SK-N-SH (cell line): Measurements from ENCODE around the gene SSBP2. TPM values are rescaled to one million over a fixed set of nuclear protein-coding genes. Genes with fewer than 3 reads are reported as not detected.

ENCODE experiments used
- CTCF ChIA-PET: fragments of 300-600, 350-600 bp; formaldehyde crosslinking; extraction: SDS; loops from one replicate; lab custom pipeline; 2021; lab: Yijun Ruan, JAX
- POLR2A ChIA-PET: fragments of 350-600 bp; sonication (Branson Sonifier 250); formaldehyde crosslinking; extraction: SDS; loops from one replicate; lab custom pipeline; 2020; ENCODE audit warnings: antibody characterized with exemption, inconsistent platforms; lab: Yijun Ruan, JAX
- DNase-seq: peaks from one replicate; pipeline ENCODE4 v3.0.0; 2012
- H2AFZ ChIP-seq: fragments of 200-600 bp; sonication (generic); 2 replicates; pipeline ENCODE4 v1.8.1; 2016; ENCODE audit warnings: antibody characterized with exemption, mild to moderate bottlenecking, low read depth
- H3F3A ChIP-seq: fragments of 200-600 bp; sonication (generic); replicated peaks from 2 replicates; pipeline ENCODE3; 2016; ENCODE audit warnings: antibody characterized with exemption, mild to moderate bottlenecking; ENCODE audit not compliant: insufficient read depth
- H3K27ac ChIP-seq, 2 experiments: fragments of 200-500 bp in 1 of 2; fragments of 200-600 bp in 1 of 2; sonication (Bioruptor generic) in 1 of 2; sonication (generic), shearing (Covaris generic) in 1 of 2; 2 replicates each; pipeline versions ENCODE4 v1.5.1 to v1.6.1; 2014 to 2016; ENCODE audit warnings: low read depth in 2 of 2, inconsistent platforms in 1 of 2, low read length in 1 of 2, mild to moderate bottlenecking in 1 of 2, mixed read lengths in 1 of 2
- H3K27me3 ChIP-seq: fragments of 200-600 bp; sonication (generic), shearing (Covaris generic); 2 replicates; pipeline ENCODE4 v1.6.1; 2016; ENCODE audit warnings: mixed run types; ENCODE audit not compliant: insufficient read depth
- H3K36me3 ChIP-seq, 2 experiments: fragments of 200-500 bp in 1 of 2; fragments of 200-600 bp in 1 of 2; sonication (Bioruptor generic) in 1 of 2; sonication (generic) in 1 of 2; replicated peaks in 1 of 2; 2 replicates each; pipeline versions ENCODE3 to v1.5.1; 2014 to 2016; ENCODE audit warnings: low read length in 1 of 2, mild to moderate bottlenecking in 1 of 2; ENCODE audit not compliant: insufficient read depth in 2 of 2, control insufficient read depth in 1 of 2
- H3K4me1 ChIP-seq, 2 experiments: fragments of 200-500 bp in 1 of 2; fragments of 200-600 bp in 1 of 2; sonication (Bioruptor generic) in 1 of 2; sonication (generic), shearing (Covaris generic) in 1 of 2; 2 replicates each; pipeline versions ENCODE4 v1.5.1 to v1.6.1; 2014 to 2016; ENCODE audit warnings: low read depth in 1 of 2, low read length in 1 of 2, mixed run types in 1 of 2; ENCODE audit not compliant: insufficient read depth in 2 of 2, control insufficient read depth in 1 of 2
- H3K4me2 ChIP-seq: fragments of 200-600 bp; sonication (generic), shearing (Covaris generic); 2 replicates; pipeline ENCODE4 v1.6.1; 2017; ENCODE audit warnings: mixed run types
- H3K4me3 ChIP-seq, 2 experiments: fragments of 200-500 bp in 1 of 2; fragments of 200-600 bp in 1 of 2; sonication (Bioruptor generic) in 1 of 2; sonication (generic), shearing (Covaris generic) in 1 of 2; 2 replicates each; pipeline versions ENCODE4 v1.5.1 to v1.8.1; 2014 to 2016; ENCODE audit warnings: low read depth in 2 of 2, inconsistent platforms in 1 of 2, low read length in 1 of 2, mild to moderate bottlenecking in 1 of 2, mixed read lengths in 1 of 2, moderate library complexity in 1 of 2
- H3K79me2 ChIP-seq: fragments of 200-600 bp; sonication (generic); 2 replicates; pipeline ENCODE4 v1.8.1; 2017; ENCODE audit warnings: mild to moderate bottlenecking; ENCODE audit not compliant: insufficient read depth
- H3K9ac ChIP-seq: fragments of 200-600 bp; sonication (generic); 2 replicates; pipeline ENCODE4 v1.6.1; 2017; ENCODE audit warnings: mixed run types
- H3K9me2 ChIP-seq: fragments of 200-600 bp; sonication (generic); 2 replicates; pipeline ENCODE4 v1.6.1; 2017; ENCODE audit warnings: mixed run types
- H3K9me3 ChIP-seq: fragments of 200-600 bp; sonication (generic); 2 replicates; pipeline ENCODE4 v1.6.1; 2017; ENCODE audit warnings: mixed run types, mild to moderate bottlenecking, moderate library complexity
- H4K20me1 ChIP-seq: fragments of 200-600 bp; sonication (generic); 2 replicates; pipeline ENCODE4 v1.6.1; 2017; ENCODE audit warnings: mild to moderate bottlenecking, mixed run types; ENCODE audit not compliant: insufficient read depth
- FOSL2 ChIP-seq: IDR thresholded peaks from 2 replicates; pipeline ENCODE4 v1.4.0; 2012; ENCODE audit warnings: low read depth, mild to moderate bottlenecking, moderate library complexity, borderline replicate concordance
- FOXJ3 ChIP-seq: sonication (generic); formaldehyde crosslinking; IDR thresholded peaks from 2 replicates; pipeline ENCODE4 v1.5.1; 2020; ENCODE audit warnings: mild to moderate bottlenecking, missing genetic modification reagents
- GABPA ChIP-seq: IDR thresholded peaks from 2 replicates; pipeline ENCODE4 v1.4.0; 2012; ENCODE audit warnings: low read depth, mild to moderate bottlenecking
- POLR2AphosphoS5 ChIP-seq: IDR thresholded peaks from 2 replicates; pipeline ENCODE4 v1.6.1; 2012; ENCODE audit warnings: low read depth, low read length
- RAD21 ChIP-seq: IDR thresholded peaks from 2 replicates; pipeline ENCODE4 v1.6.1; 2012; ENCODE audit warnings: mild to moderate bottlenecking, low read length
- TCF12 ChIP-seq: IDR thresholded peaks from 2 replicates; pipeline ENCODE4 v1.4.0; 2012
- WGBS: methylation state at CpG from one replicate; pipeline ENCODE4 v1.1.6; 2017; ENCODE audit warnings: low lambda C conversion rate; 5-methylcytosine and 5-hydroxymethylcytosine counted together
- polyA plus RNA-seq, 3 experiments: library from polyadenylated mRNA; depleted of rRNA; stranded (reverse); fragments of >200 nt; gene quantifications; 2 replicates each; pipeline ENCODE4 v1.2.3, GENCODE V29; 2012
- TF ChIP-seq, protein P1 (sequence below): IDR thresholded peaks from 2 replicates; pipeline ENCODE4 v1.4.0; 2012; ENCODE audit warnings: low read depth, borderline replicate concordance
- TF ChIP-seq, protein P2 (sequence below): IDR thresholded peaks from 2 replicates; pipeline ENCODE4 v1.6.1; 2012; ENCODE audit warnings: mild to moderate bottlenecking, low read depth, low read length, moderate library complexity

SSBP2 gene
- polyA plus RNA-seq, 1 of the 3 experiments (the other 2 are of a cell fraction): 35.3 TPM

DNA sequence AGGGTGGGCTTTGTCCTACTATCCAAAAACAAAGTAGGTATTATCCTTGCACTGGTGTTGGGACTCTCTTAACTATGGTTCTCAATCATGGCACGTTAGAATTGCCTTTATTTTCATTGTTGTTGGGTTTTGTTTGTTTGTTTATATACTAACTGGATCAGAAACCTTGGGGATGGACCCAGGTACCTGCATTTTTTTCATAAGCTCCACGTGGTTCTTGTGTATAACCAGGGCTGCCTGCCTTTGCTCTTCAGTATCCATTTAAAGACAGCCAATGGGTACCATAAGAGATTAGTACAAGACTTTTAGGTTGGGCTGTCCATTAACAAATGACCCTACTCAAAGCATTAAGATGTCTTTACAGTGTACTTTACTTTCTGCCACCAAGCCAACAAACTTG, 2.5 kb upstream of the SSBP2 start:
- Histone ChIP-seq H3K4me3 (no peak overlapping the region), H2AFZ (no peak overlapping the region), H3K4me2 (no peak overlapping the region), H3K9me3 (no peaks in the 10 kb centered on the region), H3K79me2 (no peaks in the 10 kb centered on the region; the same call in none of the 2 replicates), H3K27me3 (no peaks in the 10 kb centered on the region), H4K20me1 (no peaks in the 10 kb centered on the region), H3K27ac (no peak overlapping the region), H3K9ac (no peak overlapping the region), H3K9me2 (no peaks in the 10 kb centered on the region), H3K4me1 (peaks cover 10 to 17% of the 10 kb centered on the region in 2 experiments; a peak in 3 of 4 replicates), H3K36me3 (no peaks in the 10 kb centered on the region), H3F3A (peaks cover 4% of the 10 kb centered on the region)
- TF ChIP-seq FOXJ3 (CRISPR knock-in tag): no peak
- no peak for TF ChIP-seq GABPA
- no peak for TF ChIP-seq RAD21
- TF ChIP-seq, protein P1, sequence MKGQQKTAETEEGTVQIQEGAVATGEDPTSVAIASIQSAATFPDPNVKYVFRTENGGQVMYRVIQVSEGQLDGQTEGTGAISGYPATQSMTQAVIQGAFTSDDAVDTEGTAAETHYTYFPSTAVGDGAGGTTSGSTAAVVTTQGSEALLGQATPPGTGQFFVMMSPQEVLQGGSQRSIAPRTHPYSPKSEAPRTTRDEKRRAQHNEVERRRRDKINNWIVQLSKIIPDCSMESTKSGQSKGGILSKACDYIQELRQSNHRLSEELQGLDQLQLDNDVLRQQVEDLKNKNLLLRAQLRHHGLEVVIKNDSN: no peak
- TF ChIP-seq, protein P2, sequence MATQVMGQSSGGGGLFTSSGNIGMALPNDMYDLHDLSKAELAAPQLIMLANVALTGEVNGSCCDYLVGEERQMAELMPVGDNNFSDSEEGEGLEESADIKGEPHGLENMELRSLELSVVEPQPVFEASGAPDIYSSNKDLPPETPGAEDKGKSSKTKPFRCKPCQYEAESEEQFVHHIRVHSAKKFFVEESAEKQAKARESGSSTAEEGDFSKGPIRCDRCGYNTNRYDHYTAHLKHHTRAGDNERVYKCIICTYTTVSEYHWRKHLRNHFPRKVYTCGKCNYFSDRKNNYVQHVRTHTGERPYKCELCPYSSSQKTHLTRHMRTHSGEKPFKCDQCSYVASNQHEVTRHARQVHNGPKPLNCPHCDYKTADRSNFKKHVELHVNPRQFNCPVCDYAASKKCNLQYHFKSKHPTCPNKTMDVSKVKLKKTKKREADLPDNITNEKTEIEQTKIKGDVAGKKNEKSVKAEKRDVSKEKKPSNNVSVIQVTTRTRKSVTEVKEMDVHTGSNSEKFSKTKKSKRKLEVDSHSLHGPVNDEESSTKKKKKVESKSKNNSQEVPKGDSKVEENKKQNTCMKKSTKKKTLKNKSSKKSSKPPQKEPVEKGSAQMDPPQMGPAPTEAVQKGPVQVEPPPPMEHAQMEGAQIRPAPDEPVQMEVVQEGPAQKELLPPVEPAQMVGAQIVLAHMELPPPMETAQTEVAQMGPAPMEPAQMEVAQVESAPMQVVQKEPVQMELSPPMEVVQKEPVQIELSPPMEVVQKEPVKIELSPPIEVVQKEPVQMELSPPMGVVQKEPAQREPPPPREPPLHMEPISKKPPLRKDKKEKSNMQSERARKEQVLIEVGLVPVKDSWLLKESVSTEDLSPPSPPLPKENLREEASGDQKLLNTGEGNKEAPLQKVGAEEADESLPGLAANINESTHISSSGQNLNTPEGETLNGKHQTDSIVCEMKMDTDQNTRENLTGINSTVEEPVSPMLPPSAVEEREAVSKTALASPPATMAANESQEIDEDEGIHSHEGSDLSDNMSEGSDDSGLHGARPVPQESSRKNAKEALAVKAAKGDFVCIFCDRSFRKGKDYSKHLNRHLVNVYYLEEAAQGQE: no peak
- ChIA-PET CTCF (interaction anchor here (2.5 to 4.0 kb wide), 2 partner anchors 98 to 104 kb away, joined by 8 to 52 read pairs; no protein-coding TSS in a partner anchor), POLR2A (no interaction called here)
- no peak for DNase-seq
- WGBS: 86% methylated on average over 2 of the region's 2 CpGs

DNA sequence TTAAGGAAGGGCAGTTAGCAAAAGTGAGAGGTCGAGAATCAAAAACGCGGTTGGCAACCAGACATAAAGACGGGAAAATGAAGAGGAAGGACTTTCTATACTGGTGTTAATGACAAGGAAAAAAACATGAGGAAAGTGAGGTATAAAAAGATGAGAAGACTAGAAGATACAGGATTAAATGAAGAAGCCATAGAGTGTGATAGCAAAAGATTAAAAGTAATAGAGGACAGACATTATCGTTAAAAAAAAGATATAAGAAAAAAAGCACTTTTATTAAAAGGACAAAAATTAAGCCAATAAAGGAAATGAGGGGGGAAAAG, 1.7 kb upstream of the SSBP2 start:
- no peak for DNase-seq
- Histone ChIP-seq H3K36me3 (no peaks in the 10 kb centered on the region), H3K9me2 (no peaks in the 10 kb centered on the region), H3K4me2 (no peak overlapping the region), H3K27ac (no peak overlapping the region), H3K9me3 (no peaks in the 10 kb centered on the region), H3K27me3 (no peaks in the 10 kb centered on the region), H3F3A (peaks cover 4% of the 10 kb centered on the region), H3K4me3 (no peak overlapping the region), H2AFZ (0 out of 2 replicates have a peak overlapping the region, but pooled peaks have one; percentile 81), H3K9ac (no peak overlapping the region), H3K79me2 (no peaks in the 10 kb centered on the region; the same call in none of the 2 replicates), H4K20me1 (no peaks in the 10 kb centered on the region; the same call in 1 of the 2 replicates), H3K4me1 (peaks cover 10 to 17% of the 10 kb centered on the region in 2 experiments; a peak in 3 of 4 replicates)
- CTCF ChIA-PET: interaction anchor here (0.9 to 4.0 kb wide), 4 partner anchors 18 to 256 kb away, joined by 3 to 56 read pairs (median 28); no protein-coding TSS in a partner anchor
- TF ChIP-seq FOSL2 (no peak), POLR2AphosphoS5 (no peak), TCF12 (no peak)
- TF ChIP-seq, protein P1: no peak
- POLR2A ChIA-PET: interaction anchor here (2.8 to 2.9 kb wide), 2 partner anchors 99 to 105 kb away, joined by 38 to 97 read pairs; no protein-coding TSS in a partner anchor
- WGBS: 95% methylated on average over 5 of the region's 5 CpGs
